Esophagus muscularis mucosa (tissue), 4 donors: ENCODE measurements around the gene STK40. TPM values are rescaled to one million over a fixed set of nuclear protein-coding genes. Genes with fewer than 3 reads are reported as not detected.

Experiments
- DNase-seq: peaks from one replicate; pipeline ENCODE4 v3.0.0-alpha.2; 2017; ENCODE audit errors: extremely low spot score
- H3K27ac ChIP-seq, 4 donors: fragments of 200-600 bp; sonication (generic); replicated peaks in 1 of 4; 1 replicate in 3 of 4; 2 replicates in 1 of 4; pipeline ENCODE4 v1.5.1; 2016 to 2019; ENCODE audit warnings: mild to moderate bottlenecking in 1 of 4
- H3K27me3 ChIP-seq, 4 donors: fragments of 200-600 bp; sonication (generic); one replicate each; pipeline versions ENCODE4 v1.5.1 to v1.6.0; 2016 to 2019
- H3K36me3 ChIP-seq, 4 donors: fragments of 200-600 bp; sonication (generic); one replicate each; pipeline ENCODE4 v1.5.1; 2016 to 2019
- H3K4me1 ChIP-seq, 4 donors: fragments of 200-600 bp; sonication (generic); one replicate each; pipeline ENCODE4 v1.5.1; 2016 to 2019
- H3K4me3 ChIP-seq, 4 donors: fragments of 200-600 bp; sonication (generic); 1 replicate in 2 of 4; 2 replicates in 2 of 4; pipeline ENCODE4 v1.5.1; 2016 to 2019; ENCODE audit warnings: mild to moderate bottlenecking in 4 of 4, moderate library complexity in 1 of 4
- H3K9me3 ChIP-seq, 4 donors: fragments of 200-600 bp; sonication (generic); 1 replicate in 3 of 4; 2 replicates in 1 of 4; pipeline ENCODE4 v1.5.1; 2016 to 2019
- EP300 ChIP-seq: sonication (generic); formaldehyde crosslinking; IDR thresholded peaks from one replicate; pipeline ENCODE4 v1.6.1; 2017; ENCODE audit warnings: antibody characterized with exemption
- POLR2A ChIP-seq: fragments of 450-650 bp; IDR thresholded peaks from one replicate; pipeline ENCODE4 v1.6.1; 2017; ENCODE audit warnings: antibody characterized with exemption, moderate library complexity, mild to moderate bottlenecking, low read depth
- POLR2AphosphoS5 ChIP-seq, 2 donors: sonication (generic); formaldehyde crosslinking; IDR thresholded peaks; one replicate each; pipeline ENCODE4 v1.6.1; 2017; ENCODE audit warnings: antibody characterized with exemption in 2 of 2
- WGBS: methylation state at CpG from one replicate; pipeline ENCODE4 v1.1.5; 2018; 5-methylcytosine and 5-hydroxymethylcytosine counted together
- intact Hi-C: fragments of 100-400 bp; cut with DNase I; formaldehyde crosslinking; loops from one replicate; pipeline ENCODE4 v1.15.1; 2023
- total RNA-seq, 4 donors: library from RNA; depleted of rRNA; stranded (reverse); fragments of >200 nt; gene quantifications; one replicate each; pipeline versions ENCODE4 v1.1.0 to v1.2.1, GENCODE V29; 2016
- TF ChIP-seq, protein P1 (sequence below), 3 experiments: fragments of 200-600 bp in 2 of 3; fragments of 450-650 bp in 1 of 3; sonication (generic) in 2 of 3; IDR thresholded peaks; one replicate each; pipeline ENCODE4 v1.5.1; 2017 to 2019; ENCODE audit warnings: antibody characterized with exemption in 3 of 3, mild to moderate bottlenecking in 2 of 3, moderate library complexity in 1 of 3

STK40 gene
- total RNA-seq, 4 donors from 2014 or later: 67.7 to 103 (median 80.2) TPM

DNA sequence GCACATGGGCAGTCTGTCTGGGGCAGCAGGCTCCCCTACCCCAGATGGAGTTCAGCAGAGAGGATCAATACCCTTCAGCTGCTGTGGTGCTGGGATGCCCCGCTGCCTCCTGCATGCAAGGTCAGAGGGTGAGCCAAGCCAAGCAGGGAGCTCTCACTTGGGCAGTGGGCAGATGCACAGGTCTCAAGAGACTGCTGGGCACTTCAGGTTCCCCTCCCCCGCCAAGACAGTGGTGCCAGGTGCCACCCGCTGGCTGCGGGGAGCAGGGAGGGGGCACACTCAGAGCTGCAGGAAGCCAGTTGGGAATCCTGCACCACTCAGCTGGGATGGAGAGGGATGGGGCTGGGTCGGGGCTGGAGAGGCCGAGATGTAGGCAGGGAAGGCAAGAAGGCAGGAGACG, 46.5 kb downstream of the STK40 start:
- H3K36me3 ChIP-seq: peaks cover 6 to 50% (median 40%) of the 10 kb centered on the region in 4 donors
- TF ChIP-seq, protein P1, sequence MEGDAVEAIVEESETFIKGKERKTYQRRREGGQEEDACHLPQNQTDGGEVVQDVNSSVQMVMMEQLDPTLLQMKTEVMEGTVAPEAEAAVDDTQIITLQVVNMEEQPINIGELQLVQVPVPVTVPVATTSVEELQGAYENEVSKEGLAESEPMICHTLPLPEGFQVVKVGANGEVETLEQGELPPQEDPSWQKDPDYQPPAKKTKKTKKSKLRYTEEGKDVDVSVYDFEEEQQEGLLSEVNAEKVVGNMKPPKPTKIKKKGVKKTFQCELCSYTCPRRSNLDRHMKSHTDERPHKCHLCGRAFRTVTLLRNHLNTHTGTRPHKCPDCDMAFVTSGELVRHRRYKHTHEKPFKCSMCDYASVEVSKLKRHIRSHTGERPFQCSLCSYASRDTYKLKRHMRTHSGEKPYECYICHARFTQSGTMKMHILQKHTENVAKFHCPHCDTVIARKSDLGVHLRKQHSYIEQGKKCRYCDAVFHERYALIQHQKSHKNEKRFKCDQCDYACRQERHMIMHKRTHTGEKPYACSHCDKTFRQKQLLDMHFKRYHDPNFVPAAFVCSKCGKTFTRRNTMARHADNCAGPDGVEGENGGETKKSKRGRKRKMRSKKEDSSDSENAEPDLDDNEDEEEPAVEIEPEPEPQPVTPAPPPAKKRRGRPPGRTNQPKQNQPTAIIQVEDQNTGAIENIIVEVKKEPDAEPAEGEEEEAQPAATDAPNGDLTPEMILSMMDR (IDR thresholded peaks at IDR 0.05): no peak
- no peak for TF ChIP-seq EP300
- TF ChIP-seq POLR2A: no peak
- no peak for TF ChIP-seq POLR2AphosphoS5 (IDR thresholded peaks at IDR 0.05)
- peaks cover 14 to 24% (median 19%) of the 10 kb centered on the region in 4 donors for H3K4me1 ChIP-seq
- 84% methylated on average over 6 of the region's 7 CpGs for WGBS
- H3K27me3 ChIP-seq: no peaks in the 10 kb centered on the region
- no peak for DNase-seq
- intact Hi-C loops: no loop called here
- no peak overlapping the region for H3K27ac ChIP-seq
- H3K4me3 ChIP-seq: no peak overlapping the region
- H3K9me3 ChIP-seq: no peaks in the 10 kb centered on the region

- WGBS: 86% methylated on average over 6 of the region's 6 CpGs
- no peaks in the 10 kb centered on the region for H3K27me3 ChIP-seq
- no peak overlapping the region for H3K27ac ChIP-seq
- H3K4me3 ChIP-seq: no peak overlapping the region
- peaks cover 9 to 18% (median 14%) of the 10 kb centered on the region in 4 donors for H3K4me1 ChIP-seq
- intact Hi-C loops: no loop called here
- TF ChIP-seq EP300 (no peak), POLR2AphosphoS5 (IDR thresholded peaks at IDR 0.05) (no peak), POLR2A (no peak)
- TF ChIP-seq, protein P1 (IDR thresholded peaks at IDR 0.05): no peak
- no peak for DNase-seq
- no peaks in the 10 kb centered on the region for H3K9me3 ChIP-seq
- peaks cover 6 to 37% (median 27%) of the 10 kb centered on the region in 4 donors for H3K36me3 ChIP-seq
Measured at GRCh38 chr1:36337830-36338229, 47.9 kb downstream of the STK40 start.

GRCh38 chr1:36330940-36331339, 54.8 kb downstream of the STK40 start:
- H3K27me3 ChIP-seq: no peaks in the 10 kb centered on the region
- 91% methylated on average over 15 of the region's 15 CpGs for WGBS
- intact Hi-C loops: no loop called here
- H3K9me3 ChIP-seq: no peaks in the 10 kb centered on the region
- no peak for TF ChIP-seq EP300
- TF ChIP-seq POLR2A: no peak
- TF ChIP-seq, protein P1 (IDR thresholded peaks at IDR 0.05): no peak
- TF ChIP-seq POLR2AphosphoS5 (IDR thresholded peaks at IDR 0.05): no peak
- H3K4me1 ChIP-seq: peaks cover 7 to 18% (median 11%) of the 10 kb centered on the region in 4 donors
- no peak overlapping the region for H3K27ac ChIP-seq
- no peak overlapping the region for H3K4me3 ChIP-seq
- DNase-seq: no peak
- no peaks in the 10 kb centered on the region for H3K36me3 ChIP-seq

GRCh38 chr1:36329817-36330216, 55.9 kb downstream of the STK40 start:
- TF ChIP-seq POLR2AphosphoS5 (IDR thresholded peaks at IDR 0.05) (no peak), EP300 (no peak), POLR2A (no peak)
- TF ChIP-seq, protein P1 (IDR thresholded peaks at IDR 0.05): no peak
- Histone ChIP-seq H3K4me3 (no peak overlapping the region), H3K27me3 (no peaks in the 10 kb centered on the region), H3K4me1 (peaks cover 7 to 18% (median 11%) of the 10 kb centered on the region in 4 donors), H3K9me3 (no peaks in the 10 kb centered on the region), H3K36me3 (no peaks in the 10 kb centered on the region), H3K27ac (no peak overlapping the region)
- intact Hi-C loops: no loop called here
- WGBS: 81% methylated on average over 6 of the region's 9 CpGs
- no peak for DNase-seq

- no peak for DNase-seq
Measured at GRCh38 chr1:36328713-36329112, 57.0 kb downstream of the STK40 start.

More at GRCh38 chr1:36328713-36329112, 57.0 kb downstream of the STK40 start:
- H3K36me3 ChIP-seq: no peaks in the 10 kb centered on the region
- no peaks in the 10 kb centered on the region for H3K9me3 ChIP-seq
- no peak overlapping the region for H3K27ac ChIP-seq
- intact Hi-C loops: no loop called here
- H3K4me1 ChIP-seq: peaks cover 16 to 29% (median 21%) of the 10 kb centered on the region in 4 donors
- no peaks in the 10 kb centered on the region for H3K27me3 ChIP-seq
- H3K4me3 ChIP-seq: no peak overlapping the region
- WGBS: 75% methylated on average over 5 of the region's 6 CpGs
- no peak for TF ChIP-seq POLR2A
- peak; percentile 18 to 26 for TF ChIP-seq POLR2AphosphoS5 (IDR thresholded peaks at IDR 0.05)
